Measurements from ENCODE around the gene ZMIZ1. TPM values are rescaled to one million over a fixed set of nuclear protein-coding genes. Genes with fewer than 3 reads are reported as not detected.
A peak's percentile ranks its signal among the peaks of the same experiment; 100 is the strongest.

The ZMIZ1 gene
- total RNA-seq, 1 experiment from 2014 or later = 34.2 TPM

- no peak for TF ChIP-seq SIN3A (IDR thresholded peaks at IDR 0.05; ENCODE audit: borderline replicate concordance, insufficient read depth, low read depth, low read length)
- no peak for TF ChIP-seq CTCF (IDR thresholded peaks at IDR 0.05)
- H3K27me3 ChIP-seq (ENCODE audit: control insufficient read depth, insufficient read depth, low read length) = no peaks in the 10 kb centered on the region
- ATAC-seq = no peak
- H3K4me1 ChIP-seq (ENCODE audit: control insufficient read depth, insufficient read depth, low read length) = peaks cover 76% of the 10 kb centered on the region
- CTCF ChIA-PET = interaction anchor here (2.4 kb wide), 1 partner anchor 36 kb away, joined by 8 read pairs; no protein-coding TSS in a partner anchor
- no peaks in the 10 kb centered on the region for H3K36me3 ChIP-seq (ENCODE audit: control insufficient read depth, insufficient read depth, low read length)
- BruUV-seq (replicated peaks) = no TSS peak
- intact Hi-C loops (cut with micrococcal nuclease; ENCODE audit: unreplicated experiment) (no loop called here), in situ Hi-C loops (cut with HindIII; ENCODE audit: low pct_unique_long_range_greater_than_20kb, low sequenced_read_pairs) (no loop called here)
- H3K9me3 ChIP-seq (ENCODE audit: control insufficient read depth, insufficient read depth, low read depth, low read length) = no peaks in the 10 kb centered on the region
- POLR2A ChIA-PET = no interaction called here
- no peak for DNase-seq (ENCODE audit: low read depth, low spot score)
- peak overlapping the region; percentile 85 for H3K27ac ChIP-seq (ENCODE audit: low read length)
- no peak overlapping the region for H3K4me3 ChIP-seq (ENCODE audit: low read depth in 2 of 2, low read length in 2 of 2)
These were observed 89.8 kb downstream of the ZMIZ1 start for GRCh38 chr10:79158402-79159097.

- Histone ChIP-seq H3K36me3 (ENCODE audit: control insufficient read depth, insufficient read depth, low read length) (no peaks in the 10 kb centered on the region), H3K9me3 (ENCODE audit: control insufficient read depth, insufficient read depth, low read depth, low read length) (no peaks in the 10 kb centered on the region), H3K4me3 (ENCODE audit: low read depth in 2 of 2, low read length in 2 of 2) (no peak overlapping the region), H3K27me3 (ENCODE audit: control insufficient read depth, insufficient read depth, low read length) (no peaks in the 10 kb centered on the region), H3K27ac (ENCODE audit: low read length) (peak overlapping the region; percentile 85), H3K4me1 (ENCODE audit: control insufficient read depth, insufficient read depth, low read length) (peaks cover 76% of the 10 kb centered on the region)
- ChIA-PET POLR2A (no interaction called here), CTCF (interaction anchor here (2.4 kb wide), 1 partner anchor 36 kb away, joined by 8 read pairs; no protein-coding TSS in a partner anchor)
- intact Hi-C loops (cut with micrococcal nuclease; ENCODE audit: unreplicated experiment) (no loop called here), in situ Hi-C loops (cut with HindIII; ENCODE audit: low pct_unique_long_range_greater_than_20kb, low sequenced_read_pairs) (no loop called here)
- no TSS peak for BruUV-seq (replicated peaks)
- DNase-seq (ENCODE audit: low read depth, low spot score) (no peak), ATAC-seq (peak; percentile 28)
- no peak for TF ChIP-seq REST (IDR thresholded peaks at IDR 0.05; ENCODE audit: insufficient read depth in 1 of 2, low read depth in 2 of 2, low read length in 1 of 2)
- no peak for TF ChIP-seq TCF7L2 (IDR thresholded peaks at IDR 0.05; ENCODE audit: low read depth, low read length)
- no peak for TF ChIP-seq CTCF (IDR thresholded peaks at IDR 0.05)
- no peak for TF ChIP-seq SIN3A (IDR thresholded peaks at IDR 0.05; ENCODE audit: borderline replicate concordance, insufficient read depth, low read depth, low read length)
- no peak for TF ChIP-seq POLR2AphosphoS5 (IDR thresholded peaks at IDR 0.05; ENCODE audit: low read depth, low read length)
These were observed 90.4 kb downstream of the ZMIZ1 start for GRCh38 chr10:79159141-79159651.
